ENCODE results near the gene CPOX. TPM values are rescaled to one million over a fixed set of nuclear protein-coding genes. Genes with fewer than 3 reads are reported as not detected.

Gene CPOX
- total and polyA plus RNA-seq, 4 donors: 19.5 to 26.7 (median 22.9) TPM

DNA sequence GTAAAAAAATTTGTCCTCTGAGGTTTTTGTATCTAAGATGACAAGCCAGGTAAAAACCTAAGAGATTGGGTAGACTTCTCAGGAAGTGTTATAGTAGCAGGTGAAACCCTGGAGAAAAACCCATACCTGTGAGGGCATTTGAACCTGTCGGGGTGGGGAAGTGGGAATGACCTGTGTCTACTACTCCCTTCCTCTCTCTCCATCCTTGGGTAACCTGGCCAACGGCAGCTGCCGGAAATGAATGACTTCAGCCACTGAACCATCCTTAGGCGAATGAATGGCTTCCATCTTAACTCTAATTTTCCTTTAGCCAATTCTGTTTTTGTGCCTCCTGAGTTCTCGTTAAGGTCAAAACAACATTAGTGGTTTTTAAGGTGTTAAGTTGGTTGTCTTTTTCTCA is 44.9 kb downstream of the CPOX start:
- no peak overlapping the region for H3K4me3 ChIP-seq (ENCODE audit: low read depth, low read length)
- no peaks in the 10 kb centered on the region for H3K36me3 ChIP-seq (ENCODE audit: control insufficient read depth, insufficient read depth, low read length)
- DNase-seq (ENCODE audit: low read depth in 4 of 6, low spot score in 6 of 6): no peak
- no peaks in the 10 kb centered on the region for H3K9me3 ChIP-seq (ENCODE audit: control insufficient read depth, insufficient read depth, low read length)
- no peaks in the 10 kb centered on the region for H3K27me3 ChIP-seq (ENCODE audit: control insufficient read depth, insufficient read depth, low read length)
- H3K27ac ChIP-seq (ENCODE audit: low read depth, low read length): no peak overlapping the region
- no peaks in the 10 kb centered on the region for H3K4me1 ChIP-seq (ENCODE audit: control insufficient read depth, insufficient read depth, low read length)
- WGBS (ENCODE audit: insufficient coverage): 70% methylated on average over 2 of the region's 5 CpGs

- H3K4me1 ChIP-seq (ENCODE audit: control insufficient read depth, insufficient read depth, low read length): no peaks in the 10 kb centered on the region
- no CpG with 5 or more reads among the region's 5 CpGs for WGBS (ENCODE audit: insufficient coverage)
- H3K27ac ChIP-seq (ENCODE audit: low read depth, low read length): no peak overlapping the region
- H3K36me3 ChIP-seq (ENCODE audit: control insufficient read depth, insufficient read depth, low read length): no peaks in the 10 kb centered on the region
- no peak for DNase-seq (ENCODE audit: low read depth in 4 of 6, low spot score in 6 of 6)
- H3K9me3 ChIP-seq (ENCODE audit: control insufficient read depth, insufficient read depth, low read length): no peaks in the 10 kb centered on the region
- H3K4me3 ChIP-seq (ENCODE audit: low read depth, low read length): no peak overlapping the region
- no peaks in the 10 kb centered on the region for H3K27me3 ChIP-seq (ENCODE audit: control insufficient read depth, insufficient read depth, low read length)
Measured at GRCh38 chr3:98545940-98546339, 47.5 kb downstream of the CPOX start.

GRCh38 chr3:98542623-98543022 is 50.8 kb downstream of the CPOX start:
- H3K36me3 ChIP-seq (ENCODE audit: control insufficient read depth, insufficient read depth, low read length): no peaks in the 10 kb centered on the region
- H3K4me3 ChIP-seq (ENCODE audit: low read depth, low read length): no peak overlapping the region
- DNase-seq (ENCODE audit: low read depth in 4 of 6, low spot score in 6 of 6): no peak
- WGBS (ENCODE audit: insufficient coverage): 75% methylated on average over 1 of the region's 1 CpG
- H3K27ac ChIP-seq (ENCODE audit: low read depth, low read length): no peak overlapping the region
- H3K27me3 ChIP-seq (ENCODE audit: control insufficient read depth, insufficient read depth, low read length): no peaks in the 10 kb centered on the region
- H3K9me3 ChIP-seq (ENCODE audit: control insufficient read depth, insufficient read depth, low read length): no peaks in the 10 kb centered on the region
- H3K4me1 ChIP-seq (ENCODE audit: control insufficient read depth, insufficient read depth, low read length): no peaks in the 10 kb centered on the region

DNA sequence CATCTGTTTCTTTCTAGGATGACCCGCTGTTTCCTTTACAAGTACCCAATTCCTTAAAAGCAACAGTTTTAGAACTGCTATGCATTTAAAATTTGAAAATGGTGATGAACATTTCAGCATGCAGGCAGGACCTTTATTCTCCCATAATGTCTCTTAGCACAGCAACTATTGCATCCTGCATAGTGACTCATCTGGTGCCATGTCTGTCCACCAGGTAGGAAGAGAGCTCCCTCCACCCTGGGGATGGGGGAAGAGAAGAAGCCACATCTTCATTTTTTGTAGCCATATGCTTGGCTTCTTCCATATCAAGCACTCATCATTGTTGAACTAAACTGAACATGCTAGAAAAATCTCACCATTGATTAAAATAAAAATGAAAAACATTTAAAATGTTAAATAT is 51.7 kb downstream of the CPOX start:
- H3K9me3 ChIP-seq (ENCODE audit: control insufficient read depth, insufficient read depth, low read length): no peaks in the 10 kb centered on the region
- H3K36me3 ChIP-seq (ENCODE audit: control insufficient read depth, insufficient read depth, low read length): no peaks in the 10 kb centered on the region
- no peak for DNase-seq (ENCODE audit: low read depth in 4 of 6, low spot score in 6 of 6)
- H3K27ac ChIP-seq (ENCODE audit: low read depth, low read length): no peak overlapping the region
- WGBS (ENCODE audit: insufficient coverage): no CpG with 5 or more reads among the region's 1 CpG
- no peak overlapping the region for H3K4me3 ChIP-seq (ENCODE audit: low read depth, low read length)
- H3K4me1 ChIP-seq (ENCODE audit: control insufficient read depth, insufficient read depth, low read length): no peaks in the 10 kb centered on the region
- no peaks in the 10 kb centered on the region for H3K27me3 ChIP-seq (ENCODE audit: control insufficient read depth, insufficient read depth, low read length)

- WGBS (ENCODE audit: insufficient coverage): 60% methylated on average over 1 of the region's 3 CpGs
- no peak overlapping the region for H3K4me3 ChIP-seq (ENCODE audit: low read depth, low read length)
- no peaks in the 10 kb centered on the region for H3K36me3 ChIP-seq (ENCODE audit: control insufficient read depth, insufficient read depth, low read length)
- no peaks in the 10 kb centered on the region for H3K27me3 ChIP-seq (ENCODE audit: control insufficient read depth, insufficient read depth, low read length)
- H3K27ac ChIP-seq (ENCODE audit: low read depth, low read length): no peak overlapping the region
- no peak for DNase-seq (ENCODE audit: low read depth in 4 of 6, low spot score in 6 of 6)
- no peaks in the 10 kb centered on the region for H3K4me1 ChIP-seq (ENCODE audit: control insufficient read depth, insufficient read depth, low read length)
- no peaks in the 10 kb centered on the region for H3K9me3 ChIP-seq (ENCODE audit: control insufficient read depth, insufficient read depth, low read length)
Measured at GRCh38 chr3:98540346-98540745, 53.1 kb downstream of the CPOX start.

DNA sequence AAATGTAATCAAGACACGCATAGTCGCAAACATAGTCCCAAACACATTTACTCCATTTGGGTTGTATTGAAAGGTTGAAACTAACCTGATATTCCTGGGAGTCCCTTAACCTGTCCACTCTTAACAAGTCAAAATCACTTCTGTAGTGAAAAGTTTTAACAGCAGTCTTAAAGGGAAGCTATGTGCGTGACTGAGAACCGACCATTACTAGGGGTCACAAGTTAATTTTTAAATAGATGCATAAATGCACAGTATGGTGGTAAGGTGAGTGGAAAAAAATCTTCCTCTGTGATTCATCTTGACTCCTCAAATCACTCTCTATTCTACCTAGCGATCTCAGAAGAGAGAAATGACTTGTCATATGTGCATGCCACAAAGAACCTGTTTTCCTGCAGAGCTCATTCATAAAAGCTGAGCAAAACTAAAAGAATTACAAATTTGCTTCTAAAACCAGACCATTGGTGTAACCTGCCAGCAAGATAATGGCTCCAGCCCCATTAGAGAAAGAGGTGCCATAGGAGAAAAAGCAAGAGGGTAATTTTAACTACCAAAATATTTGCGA is 56.9 kb downstream of the CPOX start:
- Histone ChIP-seq H3K27me3 (ENCODE audit: control insufficient read depth, insufficient read depth, low read length) (no peaks in the 10 kb centered on the region), H3K4me1 (ENCODE audit: control insufficient read depth, insufficient read depth, low read length) (no peaks in the 10 kb centered on the region), H3K4me3 (ENCODE audit: low read depth, low read length) (no peak overlapping the region), H3K36me3 (ENCODE audit: control insufficient read depth, insufficient read depth, low read length) (no peaks in the 10 kb centered on the region), H3K27ac (ENCODE audit: low read depth, low read length) (no peak overlapping the region), H3K9me3 (ENCODE audit: control insufficient read depth, insufficient read depth, low read length) (no peaks in the 10 kb centered on the region)
- DNase-seq (ENCODE audit: low read depth in 4 of 6, low spot score in 6 of 6): no peak
- WGBS (ENCODE audit: insufficient coverage): 100% methylated on average over 1 of the region's 6 CpGs

GRCh38 chr3:98534734-98535133 is 58.7 kb downstream of the CPOX start:
- Histone ChIP-seq H3K27ac (ENCODE audit: low read depth, low read length) (no peak overlapping the region), H3K36me3 (ENCODE audit: control insufficient read depth, insufficient read depth, low read length) (no peaks in the 10 kb centered on the region), H3K4me1 (ENCODE audit: control insufficient read depth, insufficient read depth, low read length) (no peaks in the 10 kb centered on the region), H3K9me3 (ENCODE audit: control insufficient read depth, insufficient read depth, low read length) (no peaks in the 10 kb centered on the region), H3K4me3 (ENCODE audit: low read depth, low read length) (no peak overlapping the region), H3K27me3 (ENCODE audit: control insufficient read depth, insufficient read depth, low read length) (no peaks in the 10 kb centered on the region)
- WGBS (ENCODE audit: insufficient coverage): no CpG with 5 or more reads among the region's 1 CpG
- DNase-seq (ENCODE audit: low read depth in 4 of 6, low spot score in 6 of 6): no peak

GRCh38 chr3:98534168-98534567 is 59.2 kb downstream of the CPOX start:
- no peak for DNase-seq (ENCODE audit: low read depth in 4 of 6, low spot score in 6 of 6)
- no peak overlapping the region for H3K4me3 ChIP-seq (ENCODE audit: low read depth, low read length)
- H3K4me1 ChIP-seq (ENCODE audit: control insufficient read depth, insufficient read depth, low read length): no peaks in the 10 kb centered on the region
- H3K27me3 ChIP-seq (ENCODE audit: control insufficient read depth, insufficient read depth, low read length): no peaks in the 10 kb centered on the region
- WGBS (ENCODE audit: insufficient coverage): no CpG with 5 or more reads among the region's 2 CpGs
- no peaks in the 10 kb centered on the region for H3K36me3 ChIP-seq (ENCODE audit: control insufficient read depth, insufficient read depth, low read length)
- H3K9me3 ChIP-seq (ENCODE audit: control insufficient read depth, insufficient read depth, low read length): no peaks in the 10 kb centered on the region
- H3K27ac ChIP-seq (ENCODE audit: low read depth, low read length): no peak overlapping the region

DNA sequence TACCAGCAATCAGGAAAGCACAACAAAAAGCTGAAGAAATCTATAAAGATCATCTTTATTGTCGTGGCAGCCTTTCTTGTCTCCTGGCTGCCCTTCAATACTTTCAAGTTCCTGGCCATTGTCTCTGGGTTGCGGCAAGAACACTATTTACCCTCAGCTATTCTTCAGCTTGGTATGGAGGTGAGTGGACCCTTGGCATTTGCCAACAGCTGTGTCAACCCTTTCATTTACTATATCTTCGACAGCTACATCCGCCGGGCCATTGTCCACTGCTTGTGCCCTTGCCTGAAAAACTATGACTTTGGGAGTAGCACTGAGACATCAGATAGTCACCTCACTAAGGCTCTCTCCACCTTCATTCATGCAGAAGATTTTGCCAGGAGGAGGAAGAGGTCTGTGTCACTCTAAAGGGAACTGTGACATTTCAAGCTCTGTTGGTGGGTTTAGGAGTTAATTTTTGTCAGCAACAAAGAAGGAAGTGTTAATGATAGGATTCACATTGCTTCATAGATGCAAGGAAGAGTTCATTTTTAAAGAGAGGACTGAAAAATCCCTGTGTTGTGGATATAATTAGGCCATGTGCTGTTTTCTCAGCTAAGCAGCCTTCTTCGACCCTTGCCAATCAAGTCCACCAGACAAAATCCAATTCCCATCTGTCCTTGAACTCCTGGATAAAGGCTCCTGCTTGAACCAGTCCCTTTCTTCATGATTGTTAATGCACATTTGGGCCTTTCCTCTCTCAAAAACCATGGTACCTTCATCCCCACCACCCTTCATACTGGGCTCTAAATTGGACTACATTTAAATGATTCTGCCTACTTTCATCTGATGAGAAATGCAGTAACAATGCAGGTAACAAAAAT is 60.5 kb downstream of the CPOX start:
- no peak for DNase-seq (ENCODE audit: low read depth in 4 of 6, low spot score in 6 of 6)
- H3K4me3 ChIP-seq (ENCODE audit: low read depth, low read length): no peak overlapping the region
- H3K27ac ChIP-seq (ENCODE audit: low read depth, low read length): no peak overlapping the region
- 85% methylated on average over 2 of the region's 6 CpGs for WGBS (ENCODE audit: insufficient coverage)
- H3K27me3 ChIP-seq (ENCODE audit: control insufficient read depth, insufficient read depth, low read length): no peaks in the 10 kb centered on the region
- H3K4me1 ChIP-seq (ENCODE audit: control insufficient read depth, insufficient read depth, low read length): no peaks in the 10 kb centered on the region
- no peaks in the 10 kb centered on the region for H3K9me3 ChIP-seq (ENCODE audit: control insufficient read depth, insufficient read depth, low read length)
- H3K36me3 ChIP-seq (ENCODE audit: control insufficient read depth, insufficient read depth, low read length): no peaks in the 10 kb centered on the region

DNA sequence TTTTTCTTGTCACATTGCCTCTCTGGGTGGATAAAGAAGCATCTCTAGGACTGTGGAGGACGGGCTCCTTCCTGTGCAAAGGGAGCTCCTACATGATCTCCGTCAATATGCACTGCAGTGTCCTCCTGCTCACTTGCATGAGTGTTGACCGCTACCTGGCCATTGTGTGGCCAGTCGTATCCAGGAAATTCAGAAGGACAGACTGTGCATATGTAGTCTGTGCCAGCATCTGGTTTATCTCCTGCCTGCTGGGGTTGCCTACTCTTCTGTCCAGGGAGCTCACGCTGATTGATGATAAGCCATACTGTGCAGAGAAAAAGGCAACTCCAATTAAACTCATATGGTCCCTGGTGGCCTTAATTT is 61.2 kb downstream of the CPOX start:
- no peak overlapping the region for H3K27ac ChIP-seq (ENCODE audit: low read depth, low read length)
- no peak overlapping the region for H3K4me3 ChIP-seq (ENCODE audit: low read depth, low read length)
- no peaks in the 10 kb centered on the region for H3K36me3 ChIP-seq (ENCODE audit: control insufficient read depth, insufficient read depth, low read length)
- DNase-seq (ENCODE audit: low read depth in 4 of 6, low spot score in 6 of 6): no peak
- H3K4me1 ChIP-seq (ENCODE audit: control insufficient read depth, insufficient read depth, low read length): no peaks in the 10 kb centered on the region
- H3K27me3 ChIP-seq (ENCODE audit: control insufficient read depth, insufficient read depth, low read length): no peaks in the 10 kb centered on the region
- WGBS (ENCODE audit: insufficient coverage): 79% methylated on average over 5 of the region's 5 CpGs
- no peaks in the 10 kb centered on the region for H3K9me3 ChIP-seq (ENCODE audit: control insufficient read depth, insufficient read depth, low read length)

All from spinal cord (tissue), 10 donors.